Measurements from ENCODE around the gene NID1.

- no peak for TF ChIP-seq CTCF (IDR thresholded peaks at IDR 0.05)
- no peak for TF ChIP-seq POLR2A (IDR thresholded peaks at IDR 0.05)
These were observed 75.8 kb downstream of the NID1 start for GRCh38 chr1:235989105-235989504.

All from heart left ventricle (tissue), 13 donors.